ENCODE data around the gene CAV1. TPM values are rescaled to one million over a fixed set of nuclear protein-coding genes. Genes with fewer than 3 reads are reported as not detected.

CAV1 gene
- total RNA-seq, 4 donors from 2014 or later, result 21.7 to 171 (median 86.8) TPM

DNA sequence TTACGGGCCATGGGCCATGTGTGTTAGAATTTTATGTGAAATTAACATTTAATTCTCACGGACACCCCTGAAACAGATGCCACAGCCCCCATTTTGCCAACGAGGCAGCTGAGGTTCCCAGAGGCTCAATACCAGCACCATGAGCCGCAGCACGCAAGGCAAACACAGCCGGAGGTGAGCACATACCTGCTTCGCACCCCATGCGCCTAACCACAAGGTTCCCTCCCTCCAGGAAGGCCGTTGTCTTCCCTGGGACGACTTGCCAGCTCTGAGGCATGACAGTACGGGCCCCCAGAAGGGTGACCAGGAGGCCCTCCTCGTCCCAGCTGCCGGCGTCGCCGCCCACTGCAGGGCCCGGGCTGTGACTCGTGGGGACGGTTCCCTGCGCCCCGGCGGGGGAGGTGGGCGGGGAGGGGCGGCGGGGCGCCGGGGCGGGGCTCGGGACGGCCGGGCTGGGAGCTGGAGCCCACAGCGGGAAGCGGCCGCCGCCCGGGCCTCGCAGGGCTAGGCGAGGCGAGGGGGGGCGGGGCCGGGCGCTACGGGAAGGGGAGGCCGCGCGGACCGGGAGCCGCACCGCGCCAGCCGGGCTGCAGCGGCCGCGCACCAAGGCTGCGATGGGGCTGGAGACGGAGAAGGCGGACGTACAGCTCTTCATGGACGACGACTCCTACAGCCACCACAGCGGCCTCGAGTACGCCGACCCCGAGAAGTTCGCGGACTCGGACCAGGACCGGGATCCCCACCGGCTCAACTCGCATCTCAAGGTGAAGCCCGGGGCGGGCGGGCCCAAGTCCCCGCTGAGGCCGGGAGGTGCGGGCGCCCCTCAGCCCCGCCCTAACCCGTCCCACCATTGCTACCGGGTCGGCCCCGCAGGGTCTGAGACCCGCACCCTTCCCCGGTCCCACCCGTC is 25.4 kb upstream of the CAV1 start, which contains the start of gene CAV2:
CAV2 (plus strand) TSS at position 571 of the 910 bp plus-strand sequence; CDS start at position 615, 44 bp downstream.
- Histone ChIP-seq H3K4me1 (peaks cover 6 to 49% (median 10%) of the 10 kb centered on the region in 3 donors), H3K27me3 (no peaks in the 10 kb centered on the region), H3K9me3 (no peaks in the 10 kb centered on the region), H3K4me3 (peak within 1 kb of the TSS; percentile 76 to 94 (median 88)), H3K27ac (peak within 1 kb of the TSS; percentile 97 to 98 (median 98)), H3K36me3 (no peaks in the 10 kb centered on the region)
- TF ChIP-seq POLR2A (IDR thresholded peaks at IDR 0.05), result peak in 2 of 4 donors; percentile 62 to 68
- TF ChIP-seq, protein P1, sequence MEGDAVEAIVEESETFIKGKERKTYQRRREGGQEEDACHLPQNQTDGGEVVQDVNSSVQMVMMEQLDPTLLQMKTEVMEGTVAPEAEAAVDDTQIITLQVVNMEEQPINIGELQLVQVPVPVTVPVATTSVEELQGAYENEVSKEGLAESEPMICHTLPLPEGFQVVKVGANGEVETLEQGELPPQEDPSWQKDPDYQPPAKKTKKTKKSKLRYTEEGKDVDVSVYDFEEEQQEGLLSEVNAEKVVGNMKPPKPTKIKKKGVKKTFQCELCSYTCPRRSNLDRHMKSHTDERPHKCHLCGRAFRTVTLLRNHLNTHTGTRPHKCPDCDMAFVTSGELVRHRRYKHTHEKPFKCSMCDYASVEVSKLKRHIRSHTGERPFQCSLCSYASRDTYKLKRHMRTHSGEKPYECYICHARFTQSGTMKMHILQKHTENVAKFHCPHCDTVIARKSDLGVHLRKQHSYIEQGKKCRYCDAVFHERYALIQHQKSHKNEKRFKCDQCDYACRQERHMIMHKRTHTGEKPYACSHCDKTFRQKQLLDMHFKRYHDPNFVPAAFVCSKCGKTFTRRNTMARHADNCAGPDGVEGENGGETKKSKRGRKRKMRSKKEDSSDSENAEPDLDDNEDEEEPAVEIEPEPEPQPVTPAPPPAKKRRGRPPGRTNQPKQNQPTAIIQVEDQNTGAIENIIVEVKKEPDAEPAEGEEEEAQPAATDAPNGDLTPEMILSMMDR (IDR thresholded peaks at IDR 0.05), result no peak
- 6 to 23% methylated on average over 7 to 8 of the region's 86 CpGs for WGBS, 2 donors
- intact Hi-C loops (cut with DNase I), result no loop called here
- no peak for DNase-seq

- no peaks in the 10 kb centered on the region for H3K27me3 ChIP-seq
- TF ChIP-seq, protein P1 (IDR thresholded peaks at IDR 0.05), result no peak
- peak in 2 of 4 donors; percentile 29 to 47 for TF ChIP-seq POLR2A (IDR thresholded peaks at IDR 0.05)
- H3K9me3 ChIP-seq, result no peaks in the 10 kb centered on the region
- peaks cover 9 to 57% (median 10%) of the 10 kb centered on the region in 3 donors for H3K4me1 ChIP-seq
- peaks cover 0 to 1% (median 0%) of the 10 kb centered on the region in 3 donors for H3K36me3 ChIP-seq
- intact Hi-C loops (cut with DNase I), result no loop called here
- H3K27ac ChIP-seq, result peak overlapping the region; percentile 97 to 98 (median 98)
- WGBS, 2 donors, result 0 to 7% methylated on average over 13 to 19 of the region's 36 CpGs
- H3K4me3 ChIP-seq, result peak overlapping the region; percentile 76 to 94 (median 88)
- DNase-seq, result no peak
Observed at GRCh38 chr7:116500078-116500853, 24.6 kb upstream of the CAV1 start.

DNA sequence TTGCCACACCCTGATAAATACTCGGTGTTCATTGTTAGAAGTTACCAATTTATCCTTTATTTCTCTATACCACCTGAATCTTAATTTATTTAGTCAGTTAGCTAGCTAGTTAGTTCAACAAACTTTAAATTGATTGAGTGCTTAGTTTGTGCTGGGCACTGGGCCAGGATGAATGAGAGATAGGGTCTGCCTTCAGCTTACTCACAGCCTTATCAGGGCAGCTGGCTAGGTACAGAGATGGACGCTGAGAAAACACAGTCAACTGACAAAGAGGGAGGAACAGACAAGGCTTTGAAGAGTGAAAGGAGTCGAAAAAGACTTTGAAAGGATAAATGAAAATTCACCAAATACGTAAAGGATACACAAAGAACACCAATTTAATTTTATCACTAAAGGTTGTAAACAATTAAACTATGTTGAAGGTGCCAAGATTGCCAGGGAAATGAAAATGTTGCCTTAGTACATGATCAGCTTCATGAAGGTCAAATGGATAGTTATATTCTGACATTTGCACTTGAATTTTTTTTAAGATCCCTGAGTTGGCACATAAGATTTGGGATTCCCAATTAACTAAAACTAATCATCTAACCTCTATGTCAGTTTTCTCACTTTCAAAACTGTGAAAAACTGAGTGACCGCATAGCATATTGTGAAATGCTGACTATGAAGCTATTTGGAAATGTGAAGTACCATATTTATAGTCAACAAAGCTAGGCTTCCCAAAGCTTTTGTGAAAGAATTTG is 23.2 kb upstream of the CAV1 start:
- H3K9me3 ChIP-seq, result no peaks in the 10 kb centered on the region
- peak overlapping the region; percentile 76 to 94 (median 88) for H3K4me3 ChIP-seq
- intact Hi-C loops (cut with DNase I), result no loop called here
- WGBS, 2 donors, result 35 to 43% methylated on average over 5 of the region's 5 CpGs
- TF ChIP-seq, protein P1 (IDR thresholded peaks at IDR 0.05), result no peak
- no peak for TF ChIP-seq POLR2A (IDR thresholded peaks at IDR 0.05)
- H3K27ac ChIP-seq, result peak overlapping the region; percentile 97 to 98 (median 98)
- peaks cover 9 to 60% (median 10%) of the 10 kb centered on the region in 3 donors for H3K4me1 ChIP-seq
- H3K36me3 ChIP-seq, result peaks cover 0 to 14% (median 0%) of the 10 kb centered on the region in 3 donors
- no peak for DNase-seq
- no peaks in the 10 kb centered on the region for H3K27me3 ChIP-seq

- Histone ChIP-seq H3K36me3 (peaks cover 0 to 23% (median 0%) of the 10 kb centered on the region in 3 donors), H3K9me3 (no peaks in the 10 kb centered on the region), H3K27me3 (no peaks in the 10 kb centered on the region), H3K4me3 (peak overlapping the region in 3 of 4 donors; percentile 84 to 94 (median 91)), H3K4me1 (peaks cover 9 to 60% (median 10%) of the 10 kb centered on the region in 3 donors), H3K27ac (peak overlapping the region; percentile 7 to 98 (median 98))
- WGBS, 2 donors, result 80 to 89% methylated on average over 2 of the region's 2 CpGs
- TF ChIP-seq, protein P1 (IDR thresholded peaks at IDR 0.05), result no peak
- intact Hi-C loops (cut with DNase I), result no loop called here
- DNase-seq, result no peak
Observed at GRCh38 chr7:116502201-116503096, 22.4 kb upstream of the CAV1 start.
